Ureter (tissue), 1 donor: ENCODE measurements around the gene CASK. TPM values are rescaled to one million over a fixed set of nuclear protein-coding genes. Genes with fewer than 3 reads are reported as not detected.
"Not testable (repeated sequence)": the region's sequence is repeated elsewhere in the genome, so short reads cannot be mapped to it uniquely, and the experiment has no call there.

Source experiments
- DNase-seq: peaks from one replicate; pipeline ENCODE4 v3.0.0-alpha.2; 2020; ENCODE audit warnings: low spot score
- total RNA-seq: library from RNA; stranded (reverse); gene quantifications from one replicate; pipeline ENCODE4 v1.2.4, GENCODE V29; 2023
- donor health status: DM: yes; HTN: yes; CAD: no.

The CASK gene
- total RNA-seq, 1 donor from 2014 or later, result 74.1 TPM

GRCh38 chrX:41730081-41730480, 193.3 kb downstream of the CASK start:
- no peak for DNase-seq

- no peak for DNase-seq
Measured at GRCh38 chrX:41728125-41728524, 195.2 kb downstream of the CASK start.

GRCh38 chrX:41723826-41724225, 199.5 kb downstream of the CASK start, which contains the start of gene GPR82:
Gene GPR82 (plus strand): TSS chrX:41724181. CDS start chrX:41727027, 2,846 bp downstream.
- DNase-seq, result no peak

- no peak for DNase-seq
Measured at GRCh38 chrX:41722816-41723618, 200.3 kb downstream of the CASK start.

GRCh38 chrX:41722214-41722613, 201.1 kb downstream of the CASK start:
- DNase-seq, result no peak

GRCh38 chrX:41721590-41721989, 201.8 kb downstream of the CASK start:
- DNase-seq, result no peak

GRCh38 chrX:41720125-41720779, 203.1 kb downstream of the CASK start:
- DNase-seq, result no peak

GRCh38 chrX:41719610-41720009, 203.7 kb downstream of the CASK start:
- DNase-seq, result not testable (repeated sequence)

GRCh38 chrX:41718481-41719235, 204.7 kb downstream of the CASK start:
- DNase-seq, result no peak

GRCh38 chrX:41716767-41717473, 206.4 kb downstream of the CASK start:
- DNase-seq, result no peak

- DNase-seq, result no peak
Measured at GRCh38 chrX:41716222-41716621, 207.1 kb downstream of the CASK start.

GRCh38 chrX:41711021-41711667, 212.2 kb downstream of the CASK start:
- no peak for DNase-seq

- no peak for DNase-seq
Measured at GRCh38 chrX:41708486-41708885, 214.9 kb downstream of the CASK start.

- DNase-seq, result no peak
Measured at GRCh38 chrX:41707218-41707617, 216.1 kb downstream of the CASK start.

GRCh38 chrX:41705680-41706374, 217.5 kb downstream of the CASK start:
- DNase-seq, result no peak

- no peak for DNase-seq
Measured at GRCh38 chrX:41705042-41705441, 218.3 kb downstream of the CASK start.

- no peak for DNase-seq
Measured at GRCh38 chrX:41703574-41704029, 219.8 kb downstream of the CASK start.

GRCh38 chrX:41695426-41695825, 227.9 kb downstream of the CASK start:
- DNase-seq, result no peak

GRCh38 chrX:41693024-41693423, 230.3 kb downstream of the CASK start:
- DNase-seq, result no peak

- no peak for DNase-seq
Measured at GRCh38 chrX:41692162-41692749, 231.1 kb downstream of the CASK start.
